Right atrium auricular region (tissue), 2 donors: ENCODE data around the gene UGT3A1. TPM values are rescaled to one million over a fixed set of nuclear protein-coding genes. Genes with fewer than 3 reads are reported as not detected.

ENCODE experiments used
- DNase-seq: peaks from one replicate; pipeline ENCODE4 v3.0.0-alpha.2; 2019; ENCODE audit warnings: low spot score
- H3K27ac ChIP-seq, 2 donors: fragments of 200-600 bp; sonication (generic); 1 replicate in 1 of 2; 2 replicates in 1 of 2; pipeline ENCODE4 v1.5.1; 2016 to 2019
- H3K27me3 ChIP-seq, 2 donors: fragments of 200-600 bp; sonication (generic); one replicate each; pipeline versions ENCODE4 v1.5.1 to v1.6.0; 2017 to 2019
- H3K36me3 ChIP-seq: fragments of 200-600 bp; sonication (generic); one replicate; pipeline ENCODE4 v1.5.1; 2016
- H3K4me1 ChIP-seq, 2 donors: fragments of 200-600 bp; sonication (generic); one replicate each; pipeline versions ENCODE4 v1.5.1 to v1.6.0; 2017 to 2019
- H3K4me3 ChIP-seq, 2 donors: fragments of 200-600 bp; sonication (generic); 1 replicate in 1 of 2; 2 replicates in 1 of 2; pipeline ENCODE4 v1.5.1; 2017 to 2019; ENCODE audit warnings: mild to moderate bottlenecking in 1 of 2, moderate library complexity in 1 of 2
- H3K9me3 ChIP-seq, 2 donors: fragments of 200-600 bp; sonication (generic); one replicate each; pipeline ENCODE4 v1.5.1; 2019
- CTCF ChIP-seq, 2 donors: fragments of 200-600 bp; sonication (generic); IDR thresholded peaks; one replicate each; pipeline ENCODE4 v1.5.1; 2019; ENCODE audit warnings: antibody characterized with exemption in 2 of 2
- total RNA-seq, 2 donors: library from RNA; depleted of rRNA; stranded (reverse); fragments of >200 nt; gene quantifications; one replicate each; pipeline ENCODE4 v1.1.0, GENCODE V29; 2016

Gene UGT3A1
- total RNA-seq, 2 donors from 2014 or later, result not detected

GRCh38 chr5:35926389-35927051 is 64.7 kb downstream of the UGT3A1 start:
- Histone ChIP-seq H3K27ac (no peak overlapping the region), H3K27me3 (no peaks in the 10 kb centered on the region), H3K9me3 (no peaks in the 10 kb centered on the region), H3K4me1 (no peaks in the 10 kb centered on the region), H3K36me3 (no peaks in the 10 kb centered on the region), H3K4me3 (no peak overlapping the region)
- TF ChIP-seq CTCF (IDR thresholded peaks at IDR 0.05), result peak; percentile 61 to 86
- no peak for DNase-seq

GRCh38 chr5:35924950-35925722 is 66.1 kb downstream of the UGT3A1 start:
- DNase-seq, result peak; percentile 59
- Histone ChIP-seq H3K4me1 (no peaks in the 10 kb centered on the region), H3K36me3 (no peaks in the 10 kb centered on the region), H3K27me3 (no peaks in the 10 kb centered on the region), H3K27ac (no peak overlapping the region), H3K4me3 (no peak overlapping the region), H3K9me3 (no peaks in the 10 kb centered on the region)
- peak; percentile 22 to 72 for TF ChIP-seq CTCF (IDR thresholded peaks at IDR 0.05)

GRCh38 chr5:35924122-35924949 is 66.9 kb downstream of the UGT3A1 start:
- Histone ChIP-seq H3K27ac (no peak overlapping the region), H3K4me3 (no peak overlapping the region), H3K27me3 (no peaks in the 10 kb centered on the region), H3K4me1 (no peaks in the 10 kb centered on the region), H3K36me3 (no peaks in the 10 kb centered on the region), H3K9me3 (no peaks in the 10 kb centered on the region)
- no peak for DNase-seq
- TF ChIP-seq CTCF (IDR thresholded peaks at IDR 0.05), result no peak

GRCh38 chr5:35922468-35922867 is 68.7 kb downstream of the UGT3A1 start:
- H3K36me3 ChIP-seq, result no peaks in the 10 kb centered on the region
- H3K9me3 ChIP-seq, result no peaks in the 10 kb centered on the region
- no peaks in the 10 kb centered on the region for H3K4me1 ChIP-seq
- DNase-seq, result no peak
- no peaks in the 10 kb centered on the region for H3K27me3 ChIP-seq
- H3K27ac ChIP-seq, result no peak overlapping the region
- H3K4me3 ChIP-seq, result no peak overlapping the region
- no peak for TF ChIP-seq CTCF (IDR thresholded peaks at IDR 0.05)

DNA sequence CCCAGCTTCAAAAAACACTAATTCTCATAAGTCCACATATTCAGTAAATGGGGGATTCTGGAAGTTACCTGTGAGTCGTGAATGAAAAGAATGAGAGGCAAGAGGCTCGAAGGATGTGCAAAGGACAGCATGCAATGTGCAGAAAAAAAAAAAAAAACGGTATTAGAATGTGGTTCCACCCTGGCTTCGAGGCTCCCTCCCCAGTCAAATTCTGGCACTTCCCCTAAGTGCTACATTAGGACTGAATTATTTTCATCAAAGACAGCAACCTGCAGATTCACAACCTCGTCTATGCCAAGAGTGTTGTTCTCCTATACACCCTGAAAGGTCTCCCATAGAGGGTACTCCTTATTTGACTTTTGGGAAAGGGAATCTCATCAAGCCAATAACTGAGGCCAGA is 69.3 kb downstream of the UGT3A1 start:
- H3K9me3 ChIP-seq, result no peaks in the 10 kb centered on the region
- no peaks in the 10 kb centered on the region for H3K36me3 ChIP-seq
- DNase-seq, result no peak
- H3K27ac ChIP-seq, result no peak overlapping the region
- H3K27me3 ChIP-seq, result no peaks in the 10 kb centered on the region
- H3K4me3 ChIP-seq, result no peak overlapping the region
- TF ChIP-seq CTCF (IDR thresholded peaks at IDR 0.05), result no peak
- no peaks in the 10 kb centered on the region for H3K4me1 ChIP-seq
